ENCODE results near the gene SOX30.

The SOX30 gene

DNA sequence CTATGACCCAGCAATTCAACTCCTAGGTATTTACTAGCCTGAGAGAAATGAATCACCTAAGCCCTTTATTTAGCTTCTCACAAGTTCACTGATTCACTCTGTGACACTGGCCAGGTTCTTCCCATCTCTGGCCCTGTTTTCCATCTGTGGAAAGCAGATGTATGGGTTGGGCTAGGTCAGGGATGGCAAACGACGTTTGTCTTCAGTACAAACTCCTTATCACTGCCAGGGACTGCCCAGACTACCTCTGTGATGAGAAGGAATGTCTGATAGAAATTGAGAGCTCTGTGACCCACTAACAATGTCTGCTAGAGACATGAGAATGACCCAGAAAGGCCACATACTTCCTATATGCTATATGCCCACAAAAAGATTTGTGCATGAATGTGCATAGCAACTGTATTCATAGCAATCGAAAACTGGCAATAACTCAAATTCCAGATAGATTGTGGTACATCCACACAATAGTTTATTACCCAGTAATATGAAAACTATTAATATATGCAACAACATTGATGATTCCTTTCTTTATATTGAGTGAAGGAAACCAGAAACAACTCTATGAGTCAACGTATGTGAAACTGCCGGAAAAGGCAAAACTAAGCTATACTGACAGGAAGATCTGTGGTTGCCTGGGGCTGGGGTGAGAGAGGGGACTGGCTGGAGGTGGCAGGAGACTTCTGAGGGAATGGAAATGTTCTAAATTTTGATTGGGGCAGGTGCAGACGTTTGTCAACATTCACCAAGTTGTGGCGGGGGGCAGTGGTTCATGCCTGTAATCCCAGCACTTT is 44.7 kb downstream of the SOX30 start:
- no peaks in the 10 kb centered on the region for H3K4me1 ChIP-seq (ENCODE audit: control insufficient read depth in 1 of 2, insufficient read depth in 1 of 2, low read depth in 1 of 2, low read length in 1 of 2)
- H3K27ac ChIP-seq, result no peak overlapping the region
- TF ChIP-seq, protein P1, sequence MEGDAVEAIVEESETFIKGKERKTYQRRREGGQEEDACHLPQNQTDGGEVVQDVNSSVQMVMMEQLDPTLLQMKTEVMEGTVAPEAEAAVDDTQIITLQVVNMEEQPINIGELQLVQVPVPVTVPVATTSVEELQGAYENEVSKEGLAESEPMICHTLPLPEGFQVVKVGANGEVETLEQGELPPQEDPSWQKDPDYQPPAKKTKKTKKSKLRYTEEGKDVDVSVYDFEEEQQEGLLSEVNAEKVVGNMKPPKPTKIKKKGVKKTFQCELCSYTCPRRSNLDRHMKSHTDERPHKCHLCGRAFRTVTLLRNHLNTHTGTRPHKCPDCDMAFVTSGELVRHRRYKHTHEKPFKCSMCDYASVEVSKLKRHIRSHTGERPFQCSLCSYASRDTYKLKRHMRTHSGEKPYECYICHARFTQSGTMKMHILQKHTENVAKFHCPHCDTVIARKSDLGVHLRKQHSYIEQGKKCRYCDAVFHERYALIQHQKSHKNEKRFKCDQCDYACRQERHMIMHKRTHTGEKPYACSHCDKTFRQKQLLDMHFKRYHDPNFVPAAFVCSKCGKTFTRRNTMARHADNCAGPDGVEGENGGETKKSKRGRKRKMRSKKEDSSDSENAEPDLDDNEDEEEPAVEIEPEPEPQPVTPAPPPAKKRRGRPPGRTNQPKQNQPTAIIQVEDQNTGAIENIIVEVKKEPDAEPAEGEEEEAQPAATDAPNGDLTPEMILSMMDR (IDR thresholded peaks at IDR 0.05), result no peak

DNA sequence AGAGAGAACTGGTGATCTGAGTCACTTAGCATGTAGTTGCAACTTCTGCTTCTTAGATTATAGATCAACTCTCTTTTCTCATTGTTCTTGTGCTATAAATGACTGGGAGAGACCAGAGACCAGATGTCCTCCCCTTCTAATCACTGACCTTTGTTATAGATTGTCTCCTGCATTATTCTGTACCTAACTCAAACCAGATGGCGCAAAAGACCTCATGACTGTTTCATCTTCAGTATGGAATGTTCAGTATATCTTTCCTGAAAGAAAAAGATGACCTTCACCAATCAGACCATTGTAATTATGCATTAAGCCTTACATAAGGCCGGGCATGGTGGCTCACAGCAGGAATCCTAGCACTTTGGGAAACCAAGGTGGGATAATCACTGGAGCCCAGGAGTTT is 46.2 kb downstream of the SOX30 start:
- no peaks in the 10 kb centered on the region for H3K27me3 ChIP-seq
- no peaks in the 10 kb centered on the region for H3K9me3 ChIP-seq
- no peak overlapping the region for H3K27ac ChIP-seq
- TF ChIP-seq, protein P1 (IDR thresholded peaks at IDR 0.05), result no peak
- H3K36me3 ChIP-seq, result no peaks in the 10 kb centered on the region
- H3K4me1 ChIP-seq (ENCODE audit: control insufficient read depth in 1 of 2, insufficient read depth in 1 of 2, low read depth in 1 of 2, low read length in 1 of 2), result no peaks in the 10 kb centered on the region
- H3K4me3 ChIP-seq (ENCODE audit: low read depth in 1 of 2, low read length in 1 of 2), result no peak overlapping the region

More for the DNA sequence above, 44.7 kb downstream of the SOX30 start:
- no peaks in the 10 kb centered on the region for H3K27me3 ChIP-seq
- no peaks in the 10 kb centered on the region for H3K36me3 ChIP-seq
- no peak overlapping the region for H3K4me3 ChIP-seq (ENCODE audit: low read depth in 1 of 2, low read length in 1 of 2)
- no peaks in the 10 kb centered on the region for H3K9me3 ChIP-seq

DNA sequence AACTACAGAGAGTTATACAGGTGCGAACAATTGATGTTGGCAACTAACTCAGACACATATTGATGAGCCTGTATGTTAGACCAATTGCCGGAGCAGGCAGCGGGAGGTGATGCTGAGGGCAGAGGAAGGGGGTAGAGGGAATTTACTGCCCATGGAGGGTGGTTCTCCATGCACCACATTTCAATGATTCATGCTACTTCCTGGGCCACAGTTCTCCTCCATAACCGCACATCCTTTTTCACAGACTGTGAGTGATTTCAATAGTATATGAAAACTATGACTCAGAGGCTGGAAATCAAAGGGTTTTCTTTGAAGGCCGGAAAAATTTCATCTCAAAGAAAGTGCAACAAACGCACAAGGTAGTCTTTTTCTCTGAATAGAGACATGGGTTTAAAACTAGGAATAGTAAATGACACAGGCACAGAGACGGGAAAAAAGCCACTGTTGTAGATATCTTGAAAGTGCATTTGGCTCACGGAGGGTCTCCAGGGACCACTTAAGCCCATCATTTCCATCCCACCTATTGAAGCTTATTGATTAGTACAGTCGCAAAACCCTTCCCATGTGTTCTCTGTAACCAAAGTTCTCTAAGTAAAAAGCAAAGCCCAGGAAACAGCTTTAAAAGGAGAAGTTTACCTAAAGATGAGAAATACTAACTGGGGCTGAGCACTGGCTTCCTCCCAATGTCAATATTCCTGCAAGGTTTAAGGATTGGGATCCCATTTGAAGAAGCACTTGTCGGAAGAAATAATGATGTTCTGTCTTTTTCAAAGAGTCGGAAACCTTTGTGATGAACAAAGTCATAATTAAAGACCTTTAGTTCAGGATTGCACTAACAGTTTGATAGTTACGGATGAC is 48.7 kb downstream of the SOX30 start:
- Histone ChIP-seq H3K27ac (no peak overlapping the region), H3K4me1 (ENCODE audit: control insufficient read depth in 1 of 2, insufficient read depth in 1 of 2, low read depth in 1 of 2, low read length in 1 of 2) (no peaks in the 10 kb centered on the region)

DNA sequence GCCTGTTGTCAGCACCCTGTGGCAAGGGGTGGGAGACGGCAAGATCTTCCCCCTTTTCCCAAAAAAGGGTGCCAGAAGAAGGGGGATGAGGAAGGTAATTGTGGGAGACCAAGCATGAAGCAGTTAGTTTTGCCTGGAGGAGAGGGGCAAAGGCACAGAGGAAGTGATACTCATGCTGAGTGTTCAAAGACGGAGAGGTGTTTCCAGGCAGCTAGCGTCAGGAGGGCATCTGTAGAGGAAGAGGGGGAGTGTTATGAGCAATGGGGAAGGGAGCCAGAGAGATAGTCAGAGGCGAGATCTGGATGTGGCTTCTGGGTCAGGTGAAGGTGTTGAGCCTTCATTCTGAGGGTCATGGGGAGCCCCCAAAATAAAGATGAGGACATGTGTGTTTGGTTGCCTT is 49.7 kb downstream of the SOX30 start:
- Histone ChIP-seq H3K36me3 (no peaks in the 10 kb centered on the region), H3K4me1 (ENCODE audit: control insufficient read depth in 1 of 2, insufficient read depth in 1 of 2, low read depth in 1 of 2, low read length in 1 of 2) (no peaks in the 10 kb centered on the region), H3K9me3 (no peaks in the 10 kb centered on the region), H3K4me3 (ENCODE audit: low read depth in 1 of 2, low read length in 1 of 2) (no peak overlapping the region), H3K27ac (no peak overlapping the region), H3K27me3 (no peaks in the 10 kb centered on the region)
- TF ChIP-seq, protein P1 (IDR thresholded peaks at IDR 0.05), result no peak

More for the DNA sequence above, 48.7 kb downstream of the SOX30 start:
- H3K4me3 ChIP-seq (ENCODE audit: low read depth in 1 of 2, low read length in 1 of 2), result no peak overlapping the region
- TF ChIP-seq, protein P1 (IDR thresholded peaks at IDR 0.05), result no peak
- no peaks in the 10 kb centered on the region for H3K36me3 ChIP-seq
- no peaks in the 10 kb centered on the region for H3K9me3 ChIP-seq
- no peaks in the 10 kb centered on the region for H3K27me3 ChIP-seq

DNA sequence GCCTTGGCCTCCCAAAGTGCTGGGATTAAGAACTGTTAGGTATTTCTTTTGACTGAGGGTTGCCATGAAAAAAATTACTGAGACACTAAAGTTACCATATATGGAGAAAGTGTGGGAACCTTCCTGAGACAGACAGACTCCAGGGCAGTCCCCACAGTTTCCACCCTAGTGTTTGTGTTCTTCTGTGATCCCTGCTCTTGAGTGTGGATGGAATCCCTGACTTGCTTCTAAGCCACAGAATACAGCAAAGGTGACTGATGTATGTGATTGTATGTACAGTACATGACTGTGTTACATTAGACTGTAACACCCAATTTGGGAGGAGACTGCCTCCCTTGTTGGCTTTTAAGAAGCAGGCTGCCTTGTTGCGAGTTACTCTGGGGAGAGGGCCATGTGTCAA is 52.0 kb downstream of the SOX30 start:
- TF ChIP-seq, protein P1 (IDR thresholded peaks at IDR 0.05), result no peak
- Histone ChIP-seq H3K27ac (no peak overlapping the region), H3K9me3 (no peaks in the 10 kb centered on the region), H3K27me3 (no peaks in the 10 kb centered on the region), H3K4me1 (ENCODE audit: control insufficient read depth in 1 of 2, insufficient read depth in 1 of 2, low read depth in 1 of 2, low read length in 1 of 2) (peaks cover 1 to 2% of the 10 kb centered on the region in 2 experiments), H3K36me3 (no peaks in the 10 kb centered on the region), H3K4me3 (ENCODE audit: low read depth in 1 of 2, low read length in 1 of 2) (no peak overlapping the region)

All from neutrophil (primary cell).